Activated naive CD8-positive, alpha-beta T cell treated with anti-CD3 and anti-CD28 coated beads, Interleukin-2, amount 50 U/mL, for 24 hours (primary cell): Measurements from ENCODE around the gene POLR1A.
A peak's percentile ranks its signal among the peaks of the same experiment; 100 is the strongest.

Experiments used
- ATAC-seq: fragments of 150-1000 bp; cut with Tn5 transposase; one replicate; pipeline ENCODE4 v1.10.0; 2021
- DNase-seq: peaks from one replicate; pipeline ENCODE4 v3.0.0; 2021
- H3K27ac Mint-ChIP-seq: one replicate; pipeline ENCODE4 v1.8.0; 2021; ENCODE audit warnings: mild to moderate bottlenecking, mixed read lengths
- H3K27me3 Mint-ChIP-seq: one replicate; pipeline ENCODE4 v1.8.0; 2021; ENCODE audit warnings: mixed read lengths
- H3K36me3 Mint-ChIP-seq: one replicate; pipeline ENCODE4 v1.8.0; 2021; ENCODE audit warnings: low read depth, mixed read lengths
- H3K4me1 Mint-ChIP-seq: one replicate; pipeline ENCODE4 v1.8.0; 2021; ENCODE audit warnings: mixed read lengths
- H3K4me3 Mint-ChIP-seq: one replicate; pipeline ENCODE4 v1.8.0; 2021; ENCODE audit warnings: mild to moderate bottlenecking, moderate library complexity, mixed read lengths
- H3K9me3 Mint-ChIP-seq: one replicate; pipeline ENCODE4 v1.8.0; 2021; ENCODE audit warnings: mixed read lengths

Gene POLR1A

DNA sequence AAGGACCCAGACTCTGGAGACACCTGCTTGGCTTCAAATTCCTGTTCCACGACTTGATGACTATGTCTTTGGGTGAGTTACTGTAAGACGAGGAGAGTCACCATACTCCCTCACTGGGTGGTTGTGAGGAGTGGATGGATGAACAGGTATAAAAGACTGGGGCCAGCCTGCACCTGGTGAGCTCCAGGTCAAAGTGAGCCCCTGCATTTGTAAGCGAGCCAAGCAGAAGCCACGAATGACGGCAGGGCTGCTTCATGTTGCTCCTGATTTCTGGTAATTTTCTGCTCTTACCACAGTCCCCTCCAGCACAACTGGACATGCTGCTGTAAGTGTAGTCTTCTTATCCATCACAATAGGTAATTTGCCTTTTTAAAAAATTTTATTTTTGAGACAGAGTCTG is 86.6 kb downstream of the POLR1A start:
- Mint-ChIP-seq H3K4me3 (no peak overlapping the region), H3K4me1 (peaks cover 19% of the 10 kb centered on the region), H3K9me3 (peaks cover 6% of the 10 kb centered on the region), H3K27ac (no peak overlapping the region), H3K27me3 (no peaks in the 10 kb centered on the region), H3K36me3 (peaks cover 5% of the 10 kb centered on the region)
- ATAC-seq (no peak), DNase-seq (no peak)

GRCh38 chr2:86017901-86018896 is 87.5 kb downstream of the POLR1A start:
- Mint-ChIP-seq H3K9me3 (peaks cover 11% of the 10 kb centered on the region), H3K4me3 (no peak overlapping the region), H3K36me3 (peaks cover 2% of the 10 kb centered on the region), H3K27me3 (no peaks in the 10 kb centered on the region), H3K4me1 (peaks cover 15% of the 10 kb centered on the region), H3K27ac (no peak overlapping the region)
- DNase-seq: no peak
- no peak for ATAC-seq

DNA sequence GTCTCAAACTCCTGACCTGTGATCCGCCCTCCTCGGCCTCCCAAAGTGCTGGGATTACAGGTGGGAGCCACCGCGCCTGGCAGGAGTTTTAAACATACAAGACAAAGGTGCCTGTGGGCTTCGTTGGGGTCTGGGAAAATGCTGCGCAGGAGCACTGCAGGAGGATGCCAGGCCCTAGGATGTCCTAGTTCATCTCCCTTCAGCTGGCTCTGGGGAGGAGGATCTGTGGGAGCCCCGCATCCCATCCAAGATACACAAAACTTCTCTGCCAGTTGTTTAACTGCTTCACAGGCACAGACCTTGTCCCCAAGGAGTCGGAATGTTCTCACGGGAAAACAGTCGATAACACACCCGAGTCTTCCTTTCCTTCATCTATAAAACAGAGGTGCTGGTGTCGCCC is 89.1 kb downstream of the POLR1A start:
- H3K27me3 Mint-ChIP-seq: no peaks in the 10 kb centered on the region
- no peak for DNase-seq
- no peak overlapping the region for H3K4me3 Mint-ChIP-seq
- ATAC-seq: no peak
- H3K27ac Mint-ChIP-seq: no peak overlapping the region
- peaks cover 11% of the 10 kb centered on the region for H3K9me3 Mint-ChIP-seq
- peaks cover 11% of the 10 kb centered on the region for H3K4me1 Mint-ChIP-seq
- no peaks in the 10 kb centered on the region for H3K36me3 Mint-ChIP-seq

DNA sequence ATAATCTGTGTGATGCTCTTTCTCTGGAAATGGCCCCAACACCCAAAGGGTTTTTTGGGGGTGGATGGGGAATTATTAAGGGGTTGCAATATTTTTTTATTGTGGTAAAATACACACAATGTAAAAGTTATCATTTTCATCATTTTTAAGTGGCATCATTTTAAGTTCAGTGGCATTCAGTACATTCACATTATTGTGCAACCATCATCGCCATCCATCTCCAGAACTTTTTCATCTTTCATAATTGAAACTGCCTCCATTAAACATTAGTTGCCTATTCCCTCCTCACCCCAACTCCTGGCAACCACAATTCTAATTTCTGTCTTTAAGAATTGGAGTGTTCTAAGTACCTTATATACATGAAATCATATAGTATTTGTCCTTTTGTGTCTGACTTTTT is 90.0 kb downstream of the POLR1A start:
- no peak overlapping the region for H3K4me3 Mint-ChIP-seq
- H3K27me3 Mint-ChIP-seq: no peaks in the 10 kb centered on the region
- no peak overlapping the region for H3K27ac Mint-ChIP-seq

GRCh38 chr2:86015006-86015405 is 90.7 kb downstream of the POLR1A start:
- Mint-ChIP-seq H3K27me3 (no peaks in the 10 kb centered on the region), H3K4me1 (peaks cover 12% of the 10 kb centered on the region), H3K27ac (no peak overlapping the region), H3K36me3 (no peaks in the 10 kb centered on the region), H3K9me3 (peaks cover 11% of the 10 kb centered on the region), H3K4me3 (no peak overlapping the region)
- no peak for ATAC-seq
- no peak for DNase-seq

More for the DNA sequence above, 90.0 kb downstream of the POLR1A start:
- Mint-ChIP-seq H3K9me3 (peaks cover 11% of the 10 kb centered on the region), H3K36me3 (no peaks in the 10 kb centered on the region), H3K4me1 (peaks cover 11% of the 10 kb centered on the region)
- no peak for DNase-seq
- no peak for ATAC-seq

DNA sequence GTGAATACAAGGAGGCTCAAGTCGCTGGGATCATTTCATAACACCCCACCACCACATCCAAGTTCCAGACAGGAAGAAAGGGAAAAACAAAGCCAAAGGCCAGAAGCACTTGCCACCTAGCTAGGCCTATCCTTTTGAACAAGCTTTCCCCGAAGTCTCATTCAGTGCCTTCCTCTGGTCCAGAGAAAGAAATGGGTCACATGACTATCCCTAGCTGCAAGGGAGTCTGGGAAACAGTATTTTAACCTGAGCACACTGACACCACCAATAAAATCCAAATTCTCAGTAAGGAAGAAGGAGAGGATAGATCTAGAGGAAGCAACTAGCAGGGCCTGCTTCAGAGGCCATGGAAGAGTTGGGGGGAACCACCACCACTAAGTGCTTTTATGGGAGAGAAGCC is 91.2 kb downstream of the POLR1A start:
- ATAC-seq (no peak), DNase-seq (no peak)
- Mint-ChIP-seq H3K36me3 (no peaks in the 10 kb centered on the region), H3K27ac (no peak overlapping the region), H3K4me3 (no peak overlapping the region), H3K27me3 (no peaks in the 10 kb centered on the region), H3K9me3 (peaks cover 11% of the 10 kb centered on the region), H3K4me1 (peaks cover 12% of the 10 kb centered on the region)

- DNase-seq (no peak), ATAC-seq (no peak)
- Mint-ChIP-seq H3K4me1 (peaks cover 8% of the 10 kb centered on the region), H3K36me3 (no peaks in the 10 kb centered on the region), H3K4me3 (no peak overlapping the region), H3K27ac (no peak overlapping the region), H3K9me3 (peaks cover 11% of the 10 kb centered on the region), H3K27me3 (no peaks in the 10 kb centered on the region)
Measured at GRCh38 chr2:86012007-86012712, 93.5 kb downstream of the POLR1A start.

GRCh38 chr2:86011449-86011941 is 94.2 kb downstream of the POLR1A start:
- no peaks in the 10 kb centered on the region for H3K36me3 Mint-ChIP-seq
- no peaks in the 10 kb centered on the region for H3K27me3 Mint-ChIP-seq
- DNase-seq (no peak), ATAC-seq (no peak)
- peaks cover 16% of the 10 kb centered on the region for H3K9me3 Mint-ChIP-seq
- no peak overlapping the region for H3K4me3 Mint-ChIP-seq
- no peak overlapping the region for H3K27ac Mint-ChIP-seq
- peaks cover 2% of the 10 kb centered on the region for H3K4me1 Mint-ChIP-seq

- Mint-ChIP-seq H3K27me3 (no peaks in the 10 kb centered on the region), H3K4me3 (no peak overlapping the region), H3K36me3 (peaks cover 1% of the 10 kb centered on the region), H3K27ac (no peak overlapping the region), H3K9me3 (peaks cover 20% of the 10 kb centered on the region), H3K4me1 (peaks cover 2% of the 10 kb centered on the region)
- no peak for ATAC-seq
- no peak for DNase-seq
Measured at GRCh38 chr2:86010083-86010482, 95.6 kb downstream of the POLR1A start.

- no peak for DNase-seq
- Mint-ChIP-seq H3K4me1 (peaks cover 2% of the 10 kb centered on the region), H3K27ac (no peak overlapping the region), H3K9me3 (peaks cover 13% of the 10 kb centered on the region), H3K36me3 (peaks cover 5% of the 10 kb centered on the region), H3K27me3 (peaks cover 2% of the 10 kb centered on the region), H3K4me3 (no peak overlapping the region)
- no peak for ATAC-seq
Measured at GRCh38 chr2:86006524-86006923, 99.2 kb downstream of the POLR1A start.

- ATAC-seq (no peak), DNase-seq (no peak)
- Mint-ChIP-seq H3K4me1 (peaks cover 22% of the 10 kb centered on the region), H3K4me3 (no peak overlapping the region), H3K27me3 (peaks cover 2% of the 10 kb centered on the region), H3K9me3 (peaks cover 17% of the 10 kb centered on the region), H3K27ac (no peak overlapping the region), H3K36me3 (peaks cover 5% of the 10 kb centered on the region)
Measured at GRCh38 chr2:86003967-86004366, 101.7 kb downstream of the POLR1A start.

DNA sequence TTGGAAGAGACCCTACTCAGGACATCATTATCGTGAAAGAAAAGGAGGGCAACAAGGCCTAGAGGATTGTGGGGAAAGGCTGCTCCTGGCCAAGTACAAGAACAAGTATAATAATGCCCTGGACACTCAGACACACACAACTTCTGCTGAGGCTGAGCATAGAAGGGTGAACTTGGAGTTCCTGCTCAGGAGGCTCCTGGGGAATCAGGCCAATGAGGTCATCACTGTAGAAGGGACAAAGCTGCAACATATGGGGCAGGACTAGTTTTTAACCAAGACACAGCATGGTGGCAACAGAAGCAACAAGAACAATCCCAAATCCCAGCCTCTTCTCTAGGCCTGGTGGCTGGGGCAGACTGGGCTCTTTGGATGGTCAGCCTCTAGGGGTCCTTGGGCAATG is 102.6 kb downstream of the POLR1A start:
- H3K36me3 Mint-ChIP-seq: peaks cover 5% of the 10 kb centered on the region
- peaks cover 2% of the 10 kb centered on the region for H3K27me3 Mint-ChIP-seq
- peaks cover 17% of the 10 kb centered on the region for H3K9me3 Mint-ChIP-seq
- DNase-seq (no peak), ATAC-seq (no peak)
- H3K27ac Mint-ChIP-seq: no peak overlapping the region
- H3K4me3 Mint-ChIP-seq: no peak overlapping the region
- peaks cover 30% of the 10 kb centered on the region for H3K4me1 Mint-ChIP-seq

DNA sequence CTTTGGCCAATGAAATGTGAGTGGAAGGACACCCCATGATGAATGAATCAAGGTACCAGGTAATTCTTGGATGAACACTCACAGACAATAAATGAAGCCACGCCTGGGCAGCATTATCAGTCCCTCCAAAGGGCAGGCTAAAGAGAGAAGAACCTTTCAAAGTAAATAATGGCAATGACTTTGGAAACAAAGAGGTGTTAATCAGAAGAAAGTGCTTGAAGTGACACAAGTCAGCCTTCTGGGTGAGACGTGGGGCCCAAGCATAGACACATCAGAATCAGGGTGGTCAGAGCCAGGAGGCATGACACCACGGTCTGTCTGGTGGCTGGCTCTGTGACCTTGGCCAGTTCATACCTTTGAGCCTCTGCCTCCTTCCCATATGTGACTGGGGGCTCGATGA is 103.3 kb downstream of the POLR1A start:
- H3K9me3 Mint-ChIP-seq: peaks cover 17% of the 10 kb centered on the region
- peaks cover 37% of the 10 kb centered on the region for H3K4me1 Mint-ChIP-seq
- DNase-seq (no peak), ATAC-seq (no peak)
- H3K4me3 Mint-ChIP-seq: no peak overlapping the region
- H3K36me3 Mint-ChIP-seq: peaks cover 5% of the 10 kb centered on the region
- H3K27ac Mint-ChIP-seq: no peak overlapping the region
- peaks cover 2% of the 10 kb centered on the region for H3K27me3 Mint-ChIP-seq

- peaks cover 2% of the 10 kb centered on the region for H3K27me3 Mint-ChIP-seq
- no peak for ATAC-seq
- peaks cover 47% of the 10 kb centered on the region for H3K4me1 Mint-ChIP-seq
- H3K27ac Mint-ChIP-seq: no peak overlapping the region
- no peak overlapping the region for H3K4me3 Mint-ChIP-seq
- H3K36me3 Mint-ChIP-seq: peaks cover 5% of the 10 kb centered on the region
- peaks cover 11% of the 10 kb centered on the region for H3K9me3 Mint-ChIP-seq
- no peak for DNase-seq
Measured at GRCh38 chr2:86001326-86001725, 104.4 kb downstream of the POLR1A start.

DNA sequence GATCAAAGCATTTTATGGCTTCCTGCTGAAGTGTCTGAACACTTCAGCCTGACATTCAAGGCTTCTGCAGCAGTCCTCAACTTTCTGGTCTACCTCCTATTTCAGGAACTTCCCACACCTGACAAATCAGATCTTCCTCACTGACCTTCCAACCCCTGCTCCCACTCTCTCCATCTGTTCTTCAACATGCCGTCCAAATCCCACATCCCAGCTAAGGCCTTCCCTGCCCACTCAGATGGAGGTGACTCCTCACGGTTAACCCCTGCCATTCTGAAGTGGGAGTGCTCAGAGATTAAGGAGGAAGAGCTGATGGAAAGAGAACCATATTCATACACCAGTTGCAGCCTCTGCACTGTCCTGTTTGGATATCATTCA is 104.8 kb downstream of the POLR1A start:
- H3K9me3 Mint-ChIP-seq: peaks cover 8% of the 10 kb centered on the region
- H3K4me3 Mint-ChIP-seq: no peak overlapping the region
- peak overlapping the region; percentile 18 for H3K27ac Mint-ChIP-seq
- H3K36me3 Mint-ChIP-seq: peaks cover 5% of the 10 kb centered on the region
- peaks cover 2% of the 10 kb centered on the region for H3K27me3 Mint-ChIP-seq
- peaks cover 49% of the 10 kb centered on the region for H3K4me1 Mint-ChIP-seq
- no peak for DNase-seq
- ATAC-seq: no peak
